Measurements from ENCODE around the gene TRAK1.
A peak's percentile ranks its signal among the peaks of the same experiment; 100 is the strongest.

Gene TRAK1

DNA sequence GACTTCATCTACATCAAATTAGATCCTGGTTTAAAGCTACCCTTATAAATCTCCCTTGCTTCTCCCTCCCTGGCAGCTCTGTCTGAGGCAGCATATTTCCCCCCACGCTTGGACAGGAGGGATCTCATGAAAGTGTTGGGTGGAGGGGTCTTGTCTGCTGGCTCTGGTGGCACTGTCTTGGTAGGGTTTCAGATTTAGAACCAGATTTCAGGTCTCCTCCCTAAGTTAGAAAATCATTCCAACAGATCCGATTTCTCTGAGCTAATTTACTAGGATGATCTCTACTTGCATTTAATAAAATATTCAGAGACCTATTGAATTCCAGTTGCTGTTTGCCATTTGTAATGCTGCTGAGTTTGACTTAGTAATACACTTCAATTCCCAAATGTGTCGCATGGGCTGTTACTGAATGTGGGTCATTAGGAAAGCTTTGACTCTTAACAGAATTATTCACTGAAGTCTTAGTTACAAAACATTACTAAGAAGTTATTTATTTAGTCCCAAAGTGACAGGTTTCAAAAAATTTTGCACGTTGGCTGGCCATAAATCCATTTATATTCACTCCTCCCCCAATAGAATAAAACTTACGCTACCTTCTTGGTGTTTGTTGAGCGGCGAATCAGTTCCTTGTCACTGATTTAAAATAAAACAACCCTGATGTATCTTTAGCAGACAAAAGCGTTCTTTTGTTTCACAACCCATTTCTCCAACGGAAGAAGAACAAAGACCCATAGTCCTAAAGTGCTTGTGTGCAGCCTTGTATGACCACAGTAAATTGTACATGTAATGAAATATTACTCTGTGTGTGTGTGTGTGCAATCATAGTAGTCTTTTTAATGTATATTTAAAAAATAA lies 84.5 kb downstream of the TRAK1 start:
- no peak for DNase-seq (ENCODE audit: low read depth in 1 of 2, low spot score in 1 of 2)

DNA sequence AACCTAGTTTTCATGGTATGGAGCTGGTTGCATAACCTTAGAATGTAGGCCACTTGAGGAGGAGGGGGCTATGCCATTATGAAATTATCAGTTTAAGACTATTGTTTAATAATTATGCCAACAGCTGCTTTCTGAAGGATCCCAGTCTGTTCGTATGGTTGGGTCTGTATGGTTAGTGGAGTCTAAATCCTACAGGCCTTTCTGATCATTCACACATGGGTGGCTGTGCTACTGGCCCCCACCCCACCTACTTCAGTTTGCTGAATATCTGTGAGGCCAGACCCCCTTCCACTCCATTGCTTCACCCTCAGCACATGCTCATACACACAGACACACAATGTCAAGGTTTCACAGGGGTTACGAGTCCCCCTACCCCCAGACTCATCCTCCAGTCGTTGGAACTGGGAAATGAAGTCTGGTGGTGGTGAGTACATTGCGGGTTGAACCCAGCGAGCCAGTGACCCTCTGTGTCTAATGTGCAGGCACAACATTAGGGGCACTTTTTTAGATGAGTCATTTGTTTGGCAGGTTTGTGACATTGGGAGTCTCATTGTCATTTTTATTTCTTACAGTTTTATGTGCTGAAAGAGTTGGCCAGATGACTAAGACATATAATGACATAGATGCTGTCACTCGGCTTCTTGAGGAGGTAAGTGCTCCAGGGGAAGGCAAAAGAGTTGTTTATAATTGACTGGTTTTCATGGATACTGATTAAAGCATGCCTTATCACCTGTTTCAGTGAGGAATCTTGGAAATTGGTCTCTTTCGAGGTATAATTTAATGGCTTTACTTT lies 85.3 kb downstream of the TRAK1 start:
- no peak for DNase-seq (ENCODE audit: low read depth in 1 of 2, low spot score in 1 of 2)

DNA sequence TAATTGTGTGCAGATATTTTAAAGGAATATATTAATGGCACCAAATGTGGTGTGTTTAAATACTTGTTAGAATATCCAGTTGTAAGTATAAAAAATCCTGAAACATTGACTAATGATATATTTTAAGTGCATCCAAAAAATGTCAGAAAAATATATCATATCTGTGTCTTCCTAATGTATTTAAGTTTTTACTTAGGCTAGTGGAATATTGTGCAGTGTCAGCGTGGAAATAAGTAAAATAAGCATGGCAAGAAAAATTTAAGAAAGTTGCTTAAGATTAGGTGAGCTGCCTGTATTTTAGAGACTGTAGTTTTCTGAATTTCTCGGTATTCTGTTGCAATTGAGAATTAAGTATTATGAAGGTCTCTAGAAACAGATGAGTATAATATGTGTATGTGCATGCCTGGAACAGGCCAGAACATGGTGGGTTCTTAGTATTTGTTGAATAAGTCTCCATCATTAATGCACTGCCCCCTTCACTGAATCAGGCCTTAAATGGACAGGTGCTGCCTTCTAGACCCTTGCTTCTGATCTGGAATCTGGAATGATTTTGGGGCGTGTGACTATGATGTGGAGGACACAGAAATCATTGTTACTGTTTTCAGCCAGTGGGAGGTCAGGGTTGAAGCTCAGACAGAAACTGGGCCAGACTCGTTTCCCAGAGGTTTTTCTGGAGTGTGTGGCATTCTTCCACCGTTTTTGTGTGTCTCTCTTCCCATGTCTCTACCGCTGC lies 86.1 kb downstream of the TRAK1 start:
- no peak for DNase-seq (ENCODE audit: low read depth in 1 of 2, low spot score in 1 of 2)

DNA sequence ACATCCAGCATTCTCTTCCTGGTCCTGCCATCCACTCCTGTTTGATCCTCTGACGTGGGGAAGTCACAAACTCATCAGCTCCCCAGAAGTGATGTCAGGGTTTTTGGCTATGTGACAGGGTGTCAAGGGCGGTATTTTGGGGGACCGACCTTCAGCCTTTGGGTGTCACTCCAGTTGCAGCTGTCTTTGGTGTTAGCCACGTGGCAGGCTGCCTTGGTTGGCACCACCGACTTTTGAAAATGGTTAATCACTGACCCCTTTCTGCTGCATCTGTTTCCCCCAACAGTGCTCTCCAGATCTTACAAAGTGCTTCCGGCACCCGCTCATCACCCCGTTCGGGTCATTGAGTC lies 86.6 kb downstream of the TRAK1 start:
- no peak for DNase-seq (ENCODE audit: low read depth in 1 of 2, low spot score in 1 of 2)

DNA sequence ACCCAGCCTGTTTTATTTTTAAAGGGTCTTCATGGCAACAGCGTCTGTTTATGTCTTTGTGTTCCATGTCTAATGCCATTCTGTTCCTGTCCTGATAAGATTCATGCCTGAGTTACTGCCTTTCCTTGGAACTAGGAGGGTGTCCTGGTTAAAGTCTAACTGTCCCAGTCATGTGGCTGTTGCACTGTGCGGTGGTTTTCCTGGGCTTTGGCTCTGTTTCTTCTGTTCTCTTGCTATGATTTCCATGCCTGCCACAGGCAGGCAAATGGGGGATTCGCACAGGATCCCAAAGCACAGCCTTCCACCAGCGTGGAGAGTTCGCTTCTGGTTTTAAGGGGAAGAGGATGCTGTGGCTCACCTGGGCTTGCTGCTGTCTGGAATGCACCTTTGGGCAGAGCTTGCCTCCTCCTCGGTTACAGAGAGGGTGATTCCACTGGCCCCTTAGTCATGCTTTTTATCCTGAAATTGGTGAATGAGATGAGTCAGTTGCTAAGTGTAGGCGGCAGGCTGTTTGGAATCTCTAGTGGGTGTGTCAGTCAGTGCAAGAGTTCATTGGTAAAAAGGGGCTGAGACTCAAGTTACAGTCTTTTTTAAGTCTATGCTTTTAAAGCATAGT lies 88.1 kb downstream of the TRAK1 start:
- DNase-seq (ENCODE audit: low read depth in 1 of 2, low spot score in 1 of 2) = no peak

DNA sequence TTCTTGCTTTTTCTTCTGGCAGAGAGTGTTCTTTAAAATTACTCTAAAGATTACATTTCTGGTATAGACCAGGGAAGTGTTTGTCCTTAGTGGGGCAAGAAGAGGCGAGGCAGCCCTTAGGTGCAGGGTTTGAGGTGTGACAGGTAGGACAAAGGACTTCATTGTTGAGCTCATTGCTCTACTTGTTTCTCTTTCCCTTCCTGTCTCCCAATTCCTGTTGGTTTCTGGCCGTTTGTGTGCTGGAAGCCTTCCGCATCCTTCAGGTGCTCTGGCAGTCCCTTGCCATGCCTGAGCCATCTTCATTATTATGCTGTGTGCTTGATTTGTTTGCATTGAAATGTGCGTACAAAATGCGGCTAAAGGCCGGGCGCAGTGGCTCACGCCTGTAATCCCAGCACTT lies 89.7 kb downstream of the TRAK1 start:
- DNase-seq (ENCODE audit: low read depth in 1 of 2, low spot score in 1 of 2) = no peak

DNA sequence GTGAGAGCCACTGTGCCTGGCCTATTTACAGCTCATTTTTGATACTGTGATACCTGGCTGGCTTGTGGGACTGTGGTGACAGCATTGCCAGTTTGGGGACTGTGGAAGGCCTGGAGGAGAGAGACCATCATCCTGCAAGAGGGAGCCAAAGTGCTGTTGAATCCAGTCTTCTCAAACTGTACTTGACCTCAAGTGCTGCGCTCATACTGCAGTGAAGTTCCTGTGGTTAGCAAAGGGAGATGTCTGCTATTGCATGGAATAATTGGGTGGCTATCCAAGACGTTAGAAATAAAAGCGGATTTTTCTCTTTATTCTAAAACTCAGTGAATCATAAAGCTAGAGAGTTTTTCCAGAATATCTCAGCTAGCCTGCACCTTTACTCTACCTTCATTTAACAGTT lies 91.4 kb downstream of the TRAK1 start:
- DNase-seq (ENCODE audit: low read depth in 1 of 2, low spot score in 1 of 2) = no peak

DNA sequence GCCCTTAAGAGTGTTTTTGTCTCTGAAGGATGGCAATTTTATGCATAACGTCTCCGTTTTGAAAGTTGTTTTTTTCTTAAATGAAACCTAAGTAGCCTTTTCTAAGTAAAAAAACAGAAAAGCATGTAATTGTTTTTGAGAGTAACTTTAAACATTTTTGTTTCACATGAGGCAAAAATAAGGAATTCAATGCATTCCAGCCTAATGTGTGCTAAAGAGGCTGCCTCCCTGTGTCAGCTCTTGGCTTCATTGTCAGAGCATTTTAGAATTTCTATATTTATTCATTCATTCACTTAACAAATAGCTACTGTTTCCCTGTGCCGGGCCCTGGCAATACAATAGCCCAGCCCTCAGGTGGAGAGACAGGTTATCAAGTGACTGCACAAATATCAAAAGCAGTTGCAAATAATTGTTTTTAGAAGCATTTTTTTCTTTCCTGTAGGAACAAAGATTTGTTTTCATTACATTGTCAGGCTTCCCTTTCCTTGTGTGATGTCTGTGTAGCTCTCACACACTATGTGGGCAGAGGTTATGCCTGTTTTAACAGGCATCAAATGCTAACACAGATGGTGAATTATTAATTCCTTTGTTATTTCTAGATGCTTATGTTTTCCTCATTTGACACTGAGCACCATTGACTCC lies 93.0 kb downstream of the TRAK1 start:
- no peak for DNase-seq (ENCODE audit: low read depth in 1 of 2, low spot score in 1 of 2)

DNA sequence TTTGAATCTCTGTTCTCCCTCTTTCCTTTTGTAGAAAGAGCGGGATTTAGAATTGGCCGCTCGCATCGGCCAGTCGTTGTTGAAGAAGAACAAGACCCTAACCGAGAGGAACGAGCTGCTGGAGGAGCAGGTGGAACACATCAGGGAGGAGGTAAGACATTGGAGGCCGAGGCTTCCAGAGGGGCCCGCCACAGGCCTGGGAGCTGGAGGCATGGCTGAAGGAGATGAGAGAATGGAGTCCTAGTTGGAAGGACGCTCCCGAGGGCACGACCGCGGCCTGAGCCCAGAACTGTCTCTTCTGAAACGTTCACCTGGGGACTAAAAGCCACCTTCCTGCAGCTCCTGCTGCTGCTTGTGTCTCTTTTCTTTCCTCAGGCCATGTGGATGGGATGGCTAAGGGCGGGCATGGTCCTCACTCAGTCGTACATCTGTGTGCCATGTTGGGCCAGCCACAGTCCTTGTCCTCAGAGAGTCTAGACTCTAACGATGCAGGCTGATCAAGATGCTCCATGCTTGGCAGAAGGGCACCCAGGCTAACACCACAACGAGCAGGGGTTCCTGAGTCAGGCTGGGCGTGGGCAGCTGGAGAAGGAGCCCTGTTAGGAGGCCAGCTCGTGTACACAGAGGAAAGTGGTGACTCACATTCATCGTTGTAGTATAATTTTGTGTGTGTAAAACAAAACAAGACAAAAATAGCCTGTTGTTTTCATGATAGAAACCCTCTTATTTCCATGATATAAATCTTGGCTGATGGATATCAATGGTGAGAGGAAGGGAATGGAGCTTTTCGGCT lies 93.7 kb downstream of the TRAK1 start:
- DNase-seq (ENCODE audit: low read depth in 1 of 2, low spot score in 1 of 2) = no peak

DNA sequence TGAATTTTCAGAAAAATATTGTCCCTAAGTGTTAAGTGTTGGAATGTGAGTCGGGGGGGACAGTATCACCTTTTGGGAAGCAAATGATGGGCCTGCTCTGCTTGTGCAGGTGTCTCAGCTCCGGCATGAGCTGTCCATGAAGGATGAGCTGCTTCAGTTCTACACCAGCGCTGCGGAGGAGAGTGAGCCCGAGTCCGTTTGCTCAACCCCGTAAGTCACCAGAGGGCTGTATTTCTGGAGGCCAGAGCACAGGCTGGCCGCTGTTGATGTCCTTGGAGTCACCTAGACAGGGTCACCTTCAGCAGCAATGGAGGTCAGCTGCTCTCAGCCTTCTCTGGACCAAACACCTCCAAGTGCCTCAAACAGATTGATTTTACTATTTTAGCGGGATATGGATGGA lies 96.8 kb downstream of the TRAK1 start:
- no peak for DNase-seq (ENCODE audit: low read depth in 1 of 2, low spot score in 1 of 2)

DNA sequence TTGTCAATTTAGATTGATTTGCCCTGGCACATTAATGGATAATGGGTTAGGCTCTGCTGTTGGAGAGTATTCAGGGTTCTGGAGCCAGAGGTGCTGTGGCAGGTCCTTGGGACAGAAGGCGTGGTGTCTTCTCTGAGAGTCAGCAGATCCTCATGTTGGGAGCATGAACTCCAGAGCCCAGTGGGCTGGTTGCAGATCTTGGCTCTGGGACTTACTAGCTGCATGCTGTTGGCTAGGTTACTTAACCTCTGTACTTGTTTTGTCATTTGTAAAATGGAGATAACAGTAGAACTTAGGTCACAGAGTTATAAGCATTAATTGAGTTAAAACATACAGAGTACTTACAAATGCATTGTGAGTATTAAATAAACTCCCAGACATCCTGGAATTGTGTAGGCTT lies 97.2 kb downstream of the TRAK1 start:
- no peak for DNase-seq (ENCODE audit: low read depth in 1 of 2, low spot score in 1 of 2)

DNA sequence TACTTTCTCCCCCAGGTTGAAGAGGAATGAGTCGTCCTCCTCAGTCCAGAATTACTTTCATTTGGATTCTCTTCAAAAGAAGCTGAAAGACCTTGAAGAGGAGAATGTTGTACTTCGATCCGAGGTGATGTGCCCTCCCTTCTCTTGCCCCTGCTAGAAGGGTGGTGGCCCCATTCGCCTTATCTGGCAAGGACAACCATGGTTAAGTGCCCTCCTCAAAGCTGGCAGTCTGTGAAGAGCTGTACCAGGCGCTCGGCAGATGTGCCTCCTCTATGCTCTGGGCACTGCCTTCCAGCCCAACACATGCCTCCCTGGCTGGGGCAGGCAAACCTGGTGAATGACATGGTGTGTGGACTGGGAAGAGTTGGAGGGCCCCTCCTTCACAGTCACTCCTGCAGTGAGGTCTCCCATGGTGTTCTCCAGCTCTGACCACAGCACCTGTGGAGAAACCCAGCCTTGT lies 97.9 kb downstream of the TRAK1 start:
- DNase-seq (ENCODE audit: low read depth in 1 of 2, low spot score in 1 of 2) = no peak

DNA sequence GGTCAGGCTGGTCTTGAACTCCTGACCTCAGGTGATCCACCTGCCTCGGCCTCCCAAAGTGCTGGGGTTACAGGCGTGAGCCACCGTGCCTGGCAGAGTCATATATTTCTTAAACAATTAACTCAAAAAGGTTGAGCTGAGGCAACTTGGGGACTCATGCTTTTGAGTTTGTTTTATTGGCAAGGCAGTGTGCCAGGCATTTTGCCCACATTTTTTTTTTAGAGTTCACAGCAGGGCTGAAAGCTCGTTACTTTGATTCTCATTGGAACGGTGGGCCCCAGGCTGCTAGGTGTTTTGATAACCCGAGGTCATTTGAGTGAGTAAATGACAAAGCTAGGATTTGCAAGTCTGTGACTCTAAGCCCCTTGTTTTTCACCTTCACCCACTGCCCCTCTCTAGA lies 98.6 kb downstream of the TRAK1 start:
- no peak for DNase-seq (ENCODE audit: low read depth in 1 of 2, low spot score in 1 of 2)

DNA sequence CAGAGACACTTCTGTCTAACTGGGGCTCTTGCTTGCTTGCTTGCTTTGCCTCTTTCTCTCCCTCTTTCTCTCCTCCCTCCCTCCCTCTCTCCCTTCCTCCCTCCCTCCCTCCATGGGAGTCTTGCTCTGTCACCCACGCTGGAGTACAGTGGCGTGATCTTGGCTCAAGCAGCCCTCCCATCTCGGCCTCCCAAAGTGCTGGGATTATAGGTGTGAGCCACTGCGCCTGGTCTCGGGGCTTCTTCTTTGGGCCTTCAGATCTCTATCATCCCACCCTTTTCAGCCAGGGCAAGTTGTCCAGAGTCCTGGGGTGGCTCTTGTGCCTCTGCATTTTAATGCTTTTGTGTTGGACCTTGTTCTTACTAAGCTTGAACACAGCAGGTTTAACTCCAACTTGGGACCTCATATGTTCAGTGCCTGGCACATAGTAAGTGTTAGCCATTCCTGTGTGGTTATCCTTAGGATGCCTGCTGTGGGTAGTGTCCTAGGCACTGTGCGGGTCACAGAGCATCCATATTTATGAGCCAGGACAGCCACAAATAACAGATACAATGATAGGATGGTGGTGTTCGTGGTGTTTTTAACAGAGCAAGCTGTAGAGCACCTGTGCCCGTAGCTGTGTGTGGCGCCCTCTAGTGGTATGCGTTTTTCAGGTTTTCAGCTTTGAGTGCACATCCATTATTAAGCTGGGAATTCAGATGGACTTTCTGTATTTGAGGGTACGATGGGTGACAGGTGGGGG lies 99.7 kb downstream of the TRAK1 start:
- peak; percentile 41 to 43 for DNase-seq (ENCODE audit: low read depth in 1 of 2, low spot score in 1 of 2)

DNA sequence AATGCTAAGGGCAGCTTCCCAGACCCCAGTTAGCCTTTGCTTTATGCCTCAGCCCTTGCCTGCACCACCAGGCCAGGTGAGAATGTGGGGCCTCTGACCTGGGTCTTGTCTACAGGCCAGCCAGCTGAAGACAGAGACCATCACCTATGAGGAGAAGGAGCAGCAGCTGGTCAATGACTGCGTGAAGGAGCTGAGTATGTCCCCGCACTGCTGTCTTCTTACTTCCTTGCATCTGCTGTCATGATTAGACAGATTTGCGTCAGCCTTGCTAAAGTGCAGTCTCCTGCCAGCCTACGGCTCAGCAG lies 100.2 kb downstream of the TRAK1 start:
- DNase-seq (ENCODE audit: low read depth in 1 of 2, low spot score in 1 of 2) = no peak

DNA sequence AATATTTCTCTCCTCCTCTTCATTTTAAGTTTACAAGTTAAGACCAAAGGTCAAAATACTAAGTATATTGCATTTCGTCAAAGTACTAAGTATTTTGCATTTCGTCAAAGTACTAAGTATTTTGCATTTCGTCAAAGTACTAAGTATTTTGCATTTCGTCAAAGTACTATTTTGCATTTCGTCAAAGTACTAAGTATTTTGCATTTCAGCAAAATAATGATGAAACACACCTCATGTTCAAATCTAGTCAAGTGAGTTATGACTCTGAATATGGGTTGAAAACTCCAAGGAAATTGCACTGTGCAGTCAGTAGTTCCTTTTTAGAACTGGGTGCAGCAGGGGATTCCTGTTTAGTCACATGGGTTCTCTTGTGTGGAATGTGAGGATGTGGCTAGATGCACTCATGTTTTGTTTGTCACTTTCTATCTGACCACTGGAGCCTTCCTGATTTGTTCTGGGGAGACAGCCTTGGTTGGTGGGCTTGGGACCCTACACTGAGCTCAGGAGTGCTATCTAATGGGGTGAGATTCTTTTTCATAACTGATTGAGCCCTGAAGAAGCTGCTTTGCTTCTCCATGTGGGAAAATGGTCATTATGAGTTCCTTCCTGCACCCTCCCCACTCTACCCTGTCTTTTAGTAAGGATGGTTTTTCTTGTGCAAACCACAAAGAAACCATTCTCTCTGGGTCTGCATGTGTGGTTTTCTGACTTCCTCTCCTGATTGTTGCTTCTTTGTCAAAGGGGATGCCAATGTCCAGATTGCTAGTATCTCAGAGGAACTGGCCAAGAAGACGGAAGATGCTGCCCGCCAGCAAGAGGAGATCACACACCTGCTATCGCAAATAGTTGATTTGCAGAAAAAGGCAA lies 101.4 kb downstream of the TRAK1 start:
- no peak for DNase-seq (ENCODE audit: low read depth in 1 of 2, low spot score in 1 of 2)

DNA sequence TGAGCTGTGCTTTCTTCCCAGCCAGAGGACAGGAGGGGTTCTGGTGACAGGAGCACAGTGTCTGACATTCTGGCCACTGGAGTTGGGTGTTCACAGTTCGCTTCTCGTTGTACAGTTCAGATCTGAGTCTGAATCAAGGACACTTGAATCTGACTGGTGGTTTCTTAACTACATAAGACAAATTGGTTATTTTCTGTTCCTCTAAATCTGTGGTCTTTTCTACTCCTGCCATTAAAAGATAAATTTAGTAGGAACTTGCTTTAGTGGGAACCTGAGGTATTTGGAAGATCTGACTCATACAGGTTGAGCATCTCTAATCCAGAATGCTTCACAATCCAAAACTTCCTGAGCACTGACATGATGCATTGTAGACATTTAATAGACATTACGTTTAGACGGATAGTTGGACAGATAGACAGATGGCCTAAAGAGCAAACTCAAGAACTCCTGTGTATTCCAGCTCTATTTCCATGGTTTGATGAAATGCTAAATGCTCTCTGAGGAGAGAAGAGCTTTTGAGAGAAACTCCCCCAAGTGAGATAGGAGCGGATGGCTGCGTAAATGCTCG lies 103.9 kb downstream of the TRAK1 start:
- no peak for DNase-seq (ENCODE audit: low read depth in 1 of 2, low spot score in 1 of 2)

DNA sequence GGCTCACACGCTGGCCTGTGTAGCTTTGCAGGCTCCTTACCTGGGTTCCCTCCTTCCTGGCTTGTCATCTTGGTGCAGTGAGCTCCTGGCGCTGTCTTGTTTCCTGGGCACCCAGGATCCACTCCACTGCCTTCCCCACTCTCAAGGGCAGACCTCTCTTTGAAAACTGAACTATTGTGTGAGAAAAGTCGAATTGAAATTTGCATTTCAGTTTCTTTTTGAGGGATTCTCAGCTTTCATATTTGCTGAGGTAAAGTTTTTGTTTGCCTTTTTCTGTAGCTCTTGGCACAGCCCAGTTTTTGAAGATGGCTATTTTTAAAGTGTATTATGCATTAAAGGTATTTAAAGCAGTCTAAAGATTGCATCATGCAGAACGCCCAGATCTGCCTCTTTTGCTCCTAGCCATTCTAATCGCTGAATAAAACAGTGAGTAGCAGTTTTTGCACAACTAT lies 104.7 kb downstream of the TRAK1 start:
- DNase-seq (ENCODE audit: low read depth in 1 of 2, low spot score in 1 of 2) = no peak
